HG03521 (cell line): Measurements from ENCODE around the gene FBXW7.

Experiments
- ATAC-seq: cut with Tn5 transposase; IDR thresholded peaks from one replicate; pipeline ENCODE4 v1.9.1; 2021; ENCODE audit warnings: mild to moderate bottlenecking, moderate library complexity; ENCODE audit not compliant: unreplicated experiment

Gene FBXW7

GRCh38 chr4:152346526-152346925 lies 189.4 kb downstream of the FBXW7 start:
- ATAC-seq = no peak

- no peak for ATAC-seq
These were observed 191.9 kb downstream of the FBXW7 start for GRCh38 chr4:152344001-152344400.

- no peak for ATAC-seq
These were observed 193.6 kb downstream of the FBXW7 start for GRCh38 chr4:152342293-152342692.

- no peak for ATAC-seq
These were observed 195.1 kb downstream of the FBXW7 start for GRCh38 chr4:152340818-152341217.

- ATAC-seq = no peak
These were observed 196.3 kb downstream of the FBXW7 start for GRCh38 chr4:152339576-152339975.

GRCh38 chr4:152334931-152335330 lies 201.0 kb downstream of the FBXW7 start:
- ATAC-seq = no peak

- ATAC-seq = no peak
These were observed 204.8 kb downstream of the FBXW7 start for GRCh38 chr4:152331042-152331441.

GRCh38 chr4:152328582-152328981 lies 207.3 kb downstream of the FBXW7 start:
- ATAC-seq = no peak

- no peak for ATAC-seq
These were observed 208.1 kb downstream of the FBXW7 start for GRCh38 chr4:152327606-152328453.

- ATAC-seq = no peak
These were observed 210.1 kb downstream of the FBXW7 start for GRCh38 chr4:152325831-152326230.

- no peak for ATAC-seq
These were observed 212.7 kb downstream of the FBXW7 start for GRCh38 chr4:152323221-152323620.

GRCh38 chr4:152322656-152323055 lies 213.2 kb downstream of the FBXW7 start:
- no peak for ATAC-seq

- ATAC-seq = no peak
These were observed 214.0 kb downstream of the FBXW7 start for GRCh38 chr4:152321923-152322322.

- no peak for ATAC-seq
These were observed 214.5 kb downstream of the FBXW7 start for GRCh38 chr4:152321398-152321797.

- ATAC-seq = no peak
These were observed 218.9 kb downstream of the FBXW7 start for GRCh38 chr4:152316969-152317368.

- ATAC-seq = no peak
These were observed 225.6 kb downstream of the FBXW7 start for GRCh38 chr4:152310257-152310656.

GRCh38 chr4:152309418-152309817 lies 226.5 kb downstream of the FBXW7 start:
- ATAC-seq = no peak

- ATAC-seq = no peak
These were observed 226.9 kb downstream of the FBXW7 start for GRCh38 chr4:152308951-152309350.

- no peak for ATAC-seq
These were observed 228.2 kb downstream of the FBXW7 start for GRCh38 chr4:152307669-152308068.

- no peak for ATAC-seq
These were observed 229.4 kb downstream of the FBXW7 start for GRCh38 chr4:152306541-152306940.

- ATAC-seq = peak; percentile 47
These were observed 231.7 kb downstream of the FBXW7 start for GRCh38 chr4:152304220-152304619.

- no peak for ATAC-seq
These were observed 234.5 kb downstream of the FBXW7 start for GRCh38 chr4:152301381-152301780.

GRCh38 chr4:152299553-152299952 lies 236.3 kb downstream of the FBXW7 start:
- no peak for ATAC-seq
